ENCODE data around the gene OSBPL10. TPM values are rescaled to one million over a fixed set of nuclear protein-coding genes. Genes with fewer than 3 reads are reported as not detected.

Gene OSBPL10
- total RNA-seq, 2 donors from 2014 or later: 82.8 to 127 TPM

GRCh38 chr3:31952205-31952604 is 28.9 kb downstream of the OSBPL10 start:
- Histone ChIP-seq H3K36me3 (no peaks in the 10 kb centered on the region), H3K27ac (no peak overlapping the region), H3K9me3 (no peaks in the 10 kb centered on the region), H3K4me3 (no peak overlapping the region), H3K4me1 (replicated peaks) (no peaks in the 10 kb centered on the region), H3K27me3 (replicated peaks; ENCODE audit: insufficient read depth) (no peaks in the 10 kb centered on the region)
- intact Hi-C loops (cut with DNase I): no loop called here
- DNase-seq (ENCODE audit: low spot score): no peak
- no peak for TF ChIP-seq POLR2A (IDR thresholded peaks at IDR 0.05)
- TF ChIP-seq POLR2AphosphoS5 (IDR thresholded peaks at IDR 0.05): no peak
- TF ChIP-seq CTCF (IDR thresholded peaks at IDR 0.05): no peak
- 98% methylated on average over 4 of the region's 4 CpGs for WGBS

- intact Hi-C loops (cut with DNase I): no loop called here
- DNase-seq (ENCODE audit: low spot score): no peak
These were observed 32.8 kb downstream of the OSBPL10 start for GRCh38 chr3:31948280-31948679.

DNA sequence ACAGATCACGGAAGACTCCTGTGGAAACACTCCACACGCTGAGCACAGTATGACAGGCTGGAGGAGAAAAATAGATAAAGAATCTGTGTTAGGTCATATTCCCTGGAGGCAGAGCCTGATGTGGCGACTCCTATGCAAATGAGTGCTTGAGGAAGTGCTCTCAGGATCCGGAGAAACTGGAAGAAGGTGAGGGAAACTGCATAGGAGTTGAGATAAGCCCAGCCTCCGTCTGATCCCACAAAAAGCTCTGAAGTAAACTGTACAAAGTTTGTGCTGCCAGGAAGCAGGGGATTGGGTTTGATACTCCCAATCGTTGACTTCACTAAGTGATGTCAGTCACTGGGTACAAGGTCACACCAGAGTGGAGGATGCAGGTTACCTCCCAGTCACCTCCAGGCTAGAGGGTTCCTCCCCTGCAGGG is 33.4 kb downstream of the OSBPL10 start:
- no peak overlapping the region for H3K4me3 ChIP-seq
- no peaks in the 10 kb centered on the region for H3K36me3 ChIP-seq
- H3K27ac ChIP-seq: no peak overlapping the region
- intact Hi-C loops (cut with DNase I): no loop called here
- H3K27me3 ChIP-seq (replicated peaks; ENCODE audit: insufficient read depth): no peaks in the 10 kb centered on the region
- TF ChIP-seq POLR2A (IDR thresholded peaks at IDR 0.05) (no peak), CTCF (IDR thresholded peaks at IDR 0.05) (no peak), POLR2AphosphoS5 (IDR thresholded peaks at IDR 0.05) (no peak)
- H3K4me1 ChIP-seq (replicated peaks): no peaks in the 10 kb centered on the region
- no peaks in the 10 kb centered on the region for H3K9me3 ChIP-seq
- 66% methylated on average over 6 of the region's 6 CpGs for WGBS
- no peak for DNase-seq (ENCODE audit: low spot score)

More at GRCh38 chr3:31948280-31948679, 32.8 kb downstream of the OSBPL10 start:
- H3K4me1 ChIP-seq (replicated peaks): no peaks in the 10 kb centered on the region
- TF ChIP-seq CTCF (IDR thresholded peaks at IDR 0.05) (no peak), POLR2A (IDR thresholded peaks at IDR 0.05) (no peak), POLR2AphosphoS5 (IDR thresholded peaks at IDR 0.05) (no peak)
- no peaks in the 10 kb centered on the region for H3K36me3 ChIP-seq
- H3K9me3 ChIP-seq: no peaks in the 10 kb centered on the region
- WGBS: 33% methylated on average over 6 of the region's 6 CpGs
- no peak overlapping the region for H3K4me3 ChIP-seq
- H3K27ac ChIP-seq: no peak overlapping the region
- H3K27me3 ChIP-seq (replicated peaks; ENCODE audit: insufficient read depth): no peaks in the 10 kb centered on the region

DNA sequence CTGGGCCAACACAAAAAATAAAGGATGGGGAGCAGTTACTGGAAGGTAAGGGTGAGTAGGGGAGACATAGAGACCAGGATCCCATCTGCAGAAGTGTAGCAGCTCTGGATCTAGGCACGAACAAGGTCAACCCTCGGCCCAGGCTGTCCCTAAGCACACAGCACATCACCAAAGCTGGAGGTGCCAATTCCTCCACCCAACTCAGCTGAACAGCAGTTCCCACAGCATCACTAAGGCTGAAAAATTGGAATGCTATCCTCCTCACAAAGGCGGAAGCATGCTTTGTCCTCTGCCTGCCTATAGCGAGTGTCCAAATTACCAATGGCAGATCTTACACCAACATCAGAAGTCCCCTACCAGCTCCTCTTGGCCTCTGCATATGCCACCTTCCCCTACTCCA is 33.9 kb downstream of the OSBPL10 start:
- Histone ChIP-seq H3K36me3 (no peaks in the 10 kb centered on the region), H3K4me3 (no peak overlapping the region), H3K9me3 (no peaks in the 10 kb centered on the region), H3K27ac (no peak overlapping the region), H3K4me1 (replicated peaks) (no peaks in the 10 kb centered on the region), H3K27me3 (replicated peaks; ENCODE audit: insufficient read depth) (no peaks in the 10 kb centered on the region)
- 94% methylated on average over 4 of the region's 4 CpGs for WGBS
- no peak for DNase-seq (ENCODE audit: low spot score)
- TF ChIP-seq CTCF (IDR thresholded peaks at IDR 0.05) (no peak), POLR2A (IDR thresholded peaks at IDR 0.05) (no peak), POLR2AphosphoS5 (IDR thresholded peaks at IDR 0.05) (no peak)
- intact Hi-C loops (cut with DNase I): no loop called here

DNA sequence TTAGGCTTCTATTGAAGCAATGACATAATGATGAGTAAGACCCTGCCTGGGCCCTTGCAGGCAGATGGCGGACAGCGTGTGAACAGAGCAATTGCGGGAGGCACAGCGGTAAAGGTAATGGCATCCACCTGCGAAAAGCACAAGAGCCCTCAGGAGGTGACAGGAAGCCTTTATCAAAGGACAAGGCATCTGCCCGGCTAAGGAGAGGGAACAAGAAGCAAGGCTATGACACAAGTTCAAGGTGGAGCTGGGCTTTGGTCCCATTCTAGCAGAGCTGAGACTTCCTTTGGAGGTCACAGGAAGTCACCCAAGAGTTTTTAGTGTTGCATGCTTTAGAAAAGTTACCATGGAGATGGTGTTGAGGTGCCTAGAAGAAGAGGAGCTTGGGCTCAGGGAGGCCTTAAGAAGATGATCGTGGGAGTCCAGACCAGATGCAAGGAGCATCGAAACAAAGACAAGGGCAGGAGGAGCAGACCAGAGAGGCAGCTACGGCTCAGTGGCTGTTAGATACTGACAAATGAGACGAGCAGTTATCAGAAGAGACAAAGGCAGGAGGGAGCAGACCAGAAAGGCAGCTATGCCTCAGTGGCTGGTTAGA is 34.5 kb downstream of the OSBPL10 start:
- intact Hi-C loops (cut with DNase I): no loop called here
- 92% methylated on average over 10 of the region's 10 CpGs for WGBS

More for the DNA sequence above, 34.5 kb downstream of the OSBPL10 start:
- H3K27ac ChIP-seq: no peak overlapping the region
- no peaks in the 10 kb centered on the region for H3K9me3 ChIP-seq
- no peak for TF ChIP-seq POLR2A (IDR thresholded peaks at IDR 0.05)
- TF ChIP-seq CTCF (IDR thresholded peaks at IDR 0.05): no peak
- no peak for TF ChIP-seq POLR2AphosphoS5 (IDR thresholded peaks at IDR 0.05)
- DNase-seq (ENCODE audit: low spot score): no peak
- no peak overlapping the region for H3K4me3 ChIP-seq
- no peaks in the 10 kb centered on the region for H3K27me3 ChIP-seq (replicated peaks; ENCODE audit: insufficient read depth)
- no peaks in the 10 kb centered on the region for H3K4me1 ChIP-seq (replicated peaks)
- no peaks in the 10 kb centered on the region for H3K36me3 ChIP-seq

Data from prostate gland (tissue), 2 donors.